AG08396 (cell line): ENCODE data around the gene NPRL2.

ENCODE experiments used
- DNase-seq: peaks from one replicate; pipeline ENCODE4 v3.0.0; 2012; ENCODE audit warnings: low spot score, mixed read lengths

The NPRL2 gene

DNA sequence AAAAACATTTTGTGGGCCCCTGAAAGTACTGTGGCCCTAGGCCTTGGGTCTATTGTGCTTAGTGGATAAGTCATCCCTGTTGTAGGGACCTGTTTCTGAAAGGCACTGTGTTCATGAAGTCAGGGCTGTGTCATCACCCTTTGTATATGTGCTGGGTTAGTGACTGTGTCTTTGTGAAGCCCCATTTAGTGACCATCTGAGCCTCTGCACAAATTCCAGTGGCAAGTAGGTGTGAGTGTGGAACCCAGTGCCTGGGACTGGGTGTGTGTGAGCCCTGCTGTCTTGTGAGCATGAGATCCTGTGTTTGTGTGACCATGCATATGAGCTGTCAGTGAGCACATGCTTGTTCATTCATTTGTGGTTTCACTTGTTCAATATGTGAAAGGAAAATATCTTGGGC is 46.0 kb downstream of the NPRL2 start:
- peak; percentile 65 for DNase-seq

- no peak for DNase-seq
Observed at GRCh38 chr3:50303013-50303815, 47.4 kb downstream of the NPRL2 start, which contains the start of gene HYAL1. Gene HYAL1 (minus strand): TSS chr3:50303574. CDS start chr3:50302956, 618 bp downstream.

- no peak for DNase-seq
Observed at GRCh38 chr3:50302095-50303012, 48.2 kb downstream of the NPRL2 start.

- no peak for DNase-seq
Observed at GRCh38 chr3:50300681-50301254, 49.8 kb downstream of the NPRL2 start.

DNA sequence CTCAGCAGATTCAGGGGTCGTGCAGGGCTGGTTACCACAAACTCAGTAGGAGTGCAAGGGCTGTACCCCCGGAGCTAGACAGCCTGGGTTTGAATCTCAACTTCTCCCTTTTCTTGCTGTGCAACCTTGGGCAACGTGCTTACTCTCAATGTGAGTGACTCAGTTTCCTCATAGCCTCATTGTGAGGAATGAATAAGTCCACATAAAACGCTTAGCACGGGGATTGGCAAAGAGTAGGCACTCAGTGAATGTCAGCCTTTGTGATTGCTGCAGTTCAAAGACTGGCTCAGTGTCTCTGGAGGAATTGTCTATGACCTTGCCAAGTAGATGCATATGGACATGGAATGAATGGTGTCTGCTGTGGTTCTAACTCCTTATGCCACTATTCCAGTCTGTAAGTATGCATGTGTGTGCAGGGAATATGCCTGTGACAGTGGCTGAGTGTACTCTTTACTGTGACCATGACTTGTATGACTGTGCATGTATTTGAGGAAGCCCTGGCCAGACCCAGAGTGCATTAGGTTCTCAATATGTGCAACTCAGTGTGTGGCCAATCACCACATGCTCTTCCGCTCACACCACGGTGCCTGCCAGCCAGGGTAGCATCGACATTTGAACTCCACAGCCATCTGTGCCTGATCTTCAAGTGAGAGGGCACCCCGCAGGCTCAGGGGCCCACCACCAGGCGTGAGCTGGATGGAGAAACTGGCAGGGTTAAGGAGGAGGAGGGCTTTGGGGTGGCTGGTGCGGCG is 50.5 kb downstream of the NPRL2 start:
- no peak for DNase-seq

GRCh38 chr3:50299638-50299928 is 51.0 kb downstream of the NPRL2 start:
- no peak for DNase-seq

GRCh38 chr3:50298836-50299637 is 51.5 kb downstream of the NPRL2 start, which contains the start of the genes HYAL3 and NAA80:
Gene HYAL3 (minus strand): TSS chr3:50299405. CDS start chr3:50295602, 3,803 bp downstream.
Gene NAA80 (minus strand): TSS chr3:50299405. CDS start chr3:50297463, 1,942 bp downstream.
- DNase-seq: peak; percentile 99

DNA sequence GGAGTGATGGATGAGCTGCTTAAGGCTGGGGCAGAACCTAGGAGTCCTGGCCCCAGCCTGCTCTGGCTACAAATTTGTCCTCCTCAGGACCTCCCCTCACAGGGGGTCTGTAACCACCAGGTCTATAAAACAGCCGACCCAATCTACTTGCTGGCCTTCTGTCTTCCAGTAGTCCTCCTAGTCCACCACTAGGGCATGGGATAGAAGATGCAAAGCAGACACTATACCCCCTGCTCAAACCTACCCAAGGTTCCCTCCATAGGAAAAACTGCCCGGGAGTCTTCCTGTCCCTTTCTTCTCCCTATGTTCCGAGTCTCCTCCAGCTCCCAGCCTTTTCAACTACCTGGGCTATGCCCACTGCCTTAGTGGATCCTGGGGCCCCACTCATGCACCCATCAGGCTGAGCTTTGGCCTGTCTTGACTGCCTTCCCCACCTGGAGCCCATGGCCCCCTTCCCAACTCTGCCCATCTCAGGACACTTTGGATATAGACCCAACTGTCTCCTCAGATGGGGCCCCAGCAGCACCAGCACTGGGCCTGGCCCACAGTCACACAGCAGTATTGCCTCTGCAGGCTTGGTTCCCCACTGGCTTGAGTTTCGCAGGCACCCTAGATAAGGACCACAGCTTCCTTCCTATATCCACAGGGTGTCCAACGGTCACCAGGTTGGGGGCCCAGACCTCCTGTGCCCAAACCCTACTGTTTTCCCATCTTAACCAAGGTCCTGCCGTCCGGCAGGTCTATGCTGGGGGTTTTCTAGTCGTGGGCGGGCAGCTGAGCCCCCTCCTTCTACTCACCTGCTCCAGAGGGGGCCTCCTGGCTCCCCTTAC is 52.5 kb downstream of the NPRL2 start:
- DNase-seq: no peak

- no peak for DNase-seq
Observed at GRCh38 chr3:50297384-50297775, 53.2 kb downstream of the NPRL2 start.
